Measurements from ENCODE around the gene SLC39A6.

GRCh38 chr18:36132756-36133155, 3.6 kb upstream of the SLC39A6 start:
- TF ChIP-seq EZH2 (IDR thresholded peaks at IDR 0.05; ENCODE audit: low read depth) = no peak
- TF ChIP-seq CTCF (conservative IDR thresholded peaks at IDR 0.05) = no peak

Measured in PC-9 (cell line).